ENCODE data around the gene RNF169. TPM values are rescaled to one million over a fixed set of nuclear protein-coding genes. Genes with fewer than 3 reads are reported as not detected.
"Not testable (repeated sequence)": the region's sequence is repeated elsewhere in the genome, so short reads cannot be mapped to it uniquely, and the experiment has no call there.

RNF169 gene
- polyA plus RNA-seq, 4 donors: 16.2 to 19.5 (median 17.6) TPM

GRCh38 chr11:74816664-74817063 lies 68.0 kb downstream of the RNF169 start:
- no peak for DNase-seq (ENCODE audit: low read depth in 4 of 4, low spot score in 3 of 4)

DNA sequence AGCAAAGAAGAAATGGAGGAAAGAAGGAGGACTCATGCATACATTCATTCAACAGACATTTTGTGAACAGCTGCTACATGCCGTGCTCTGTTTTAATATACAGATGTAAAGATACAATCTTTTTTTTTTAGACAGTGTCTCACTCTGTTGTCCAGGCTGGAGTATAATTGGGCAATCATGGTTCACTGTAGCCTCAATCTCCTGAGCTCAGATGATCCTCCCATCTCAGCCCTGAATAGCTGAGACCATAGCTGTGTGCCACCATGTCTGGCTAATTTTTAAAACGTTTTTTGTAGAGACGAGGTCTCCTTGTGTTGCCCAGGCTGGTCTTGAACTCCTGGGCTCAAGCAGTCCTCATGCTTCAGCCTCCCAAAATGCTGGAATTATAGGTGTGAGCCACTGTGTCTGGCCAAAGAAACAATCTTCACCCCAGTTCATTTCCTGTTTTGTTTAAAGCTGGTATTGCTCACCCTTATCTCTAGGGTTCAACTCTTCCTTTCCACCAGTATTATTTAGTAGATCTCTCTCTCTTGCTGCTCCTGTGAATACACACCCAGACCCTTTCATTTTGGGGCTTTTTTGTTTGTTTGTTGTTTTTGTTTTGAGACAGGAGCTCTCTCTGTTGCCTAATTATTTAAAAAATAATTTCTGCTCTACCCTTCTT lies 69.8 kb downstream of the RNF169 start:
- DNase-seq (ENCODE audit: low read depth in 4 of 4, low spot score in 3 of 4): no peak

GRCh38 chr11:74819400-74819799 lies 70.8 kb downstream of the RNF169 start:
- DNase-seq (ENCODE audit: low read depth in 4 of 4, low spot score in 3 of 4): no peak

DNA sequence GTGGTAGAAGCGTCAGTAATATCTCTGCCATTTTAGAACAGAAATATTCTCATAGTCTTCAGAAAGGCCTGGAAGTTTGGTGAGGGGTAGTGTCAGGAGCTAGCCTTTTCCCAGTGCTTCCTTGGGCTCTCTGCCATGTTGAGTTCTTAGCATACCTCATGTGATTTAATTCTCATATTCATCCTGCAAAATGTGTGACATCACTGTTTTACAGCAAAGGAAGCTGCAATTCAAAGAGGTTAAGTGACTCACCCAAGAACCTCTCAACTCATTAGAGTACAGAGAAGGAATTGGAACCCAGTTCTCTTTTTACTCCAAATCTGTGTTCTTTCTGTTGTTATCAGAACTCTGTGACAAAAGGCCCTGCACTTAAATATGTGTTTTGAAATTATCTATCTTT lies 72.1 kb downstream of the RNF169 start:
- DNase-seq (ENCODE audit: low read depth in 4 of 4, low spot score in 3 of 4): no peak

GRCh38 chr11:74822170-74822569 lies 73.5 kb downstream of the RNF169 start:
- peak; percentile 65 to 87 (median 84) for DNase-seq (ENCODE audit: low read depth in 4 of 4, low spot score in 3 of 4)

DNA sequence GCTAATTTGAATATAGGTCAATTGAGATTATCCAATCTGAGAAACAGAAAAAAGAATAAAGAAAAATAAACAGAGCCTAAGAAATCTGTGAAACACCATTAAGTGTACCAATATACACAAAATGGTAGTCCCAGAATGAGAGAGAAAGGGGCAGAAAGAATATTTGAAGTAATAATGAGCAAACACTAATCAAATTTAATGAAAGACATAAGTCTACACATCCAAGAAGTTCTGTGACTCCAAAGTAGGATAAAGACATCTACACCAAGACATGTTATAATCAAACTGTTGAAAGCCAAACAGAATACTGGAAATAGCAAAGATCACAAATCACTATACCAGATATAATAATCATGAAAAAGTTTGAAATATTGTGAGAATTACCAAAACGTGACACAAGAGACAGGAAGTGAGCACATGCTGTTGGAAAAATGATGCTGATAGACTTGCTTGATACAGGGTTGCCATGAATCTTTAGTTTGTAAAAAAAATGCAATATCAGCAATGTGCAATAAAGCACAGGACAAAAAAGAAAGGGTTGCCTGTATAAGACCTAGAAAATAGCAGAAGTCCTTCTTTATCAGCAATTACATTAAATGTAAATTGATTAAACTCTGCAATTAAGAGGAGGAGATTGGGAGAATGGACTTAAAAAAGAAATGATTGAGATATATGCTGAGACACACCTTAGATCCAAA lies 75.8 kb downstream of the RNF169 start:
- DNase-seq (ENCODE audit: low read depth in 4 of 4, low spot score in 3 of 4): no peak

DNA sequence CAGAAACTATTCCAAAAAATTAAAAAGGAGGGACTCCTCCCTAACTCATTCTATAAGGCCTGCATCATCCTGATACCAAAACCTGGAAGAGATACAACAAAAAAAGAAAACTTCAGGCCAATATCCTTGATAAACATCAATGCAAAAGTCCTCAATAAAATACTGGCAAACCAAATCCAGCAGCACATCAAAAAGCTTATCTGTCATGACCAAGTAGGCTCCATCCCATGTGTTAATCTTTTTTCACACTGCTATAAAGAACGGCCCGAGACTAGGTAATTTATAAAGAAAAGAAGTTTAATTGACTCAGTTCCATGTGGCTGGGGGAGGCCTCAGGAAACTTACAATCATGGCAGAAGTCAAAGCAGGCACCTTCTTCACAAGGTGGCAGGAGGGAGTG lies 76.9 kb downstream of the RNF169 start:
- DNase-seq (ENCODE audit: low read depth in 4 of 4, low spot score in 3 of 4): not testable (repeated sequence)

DNA sequence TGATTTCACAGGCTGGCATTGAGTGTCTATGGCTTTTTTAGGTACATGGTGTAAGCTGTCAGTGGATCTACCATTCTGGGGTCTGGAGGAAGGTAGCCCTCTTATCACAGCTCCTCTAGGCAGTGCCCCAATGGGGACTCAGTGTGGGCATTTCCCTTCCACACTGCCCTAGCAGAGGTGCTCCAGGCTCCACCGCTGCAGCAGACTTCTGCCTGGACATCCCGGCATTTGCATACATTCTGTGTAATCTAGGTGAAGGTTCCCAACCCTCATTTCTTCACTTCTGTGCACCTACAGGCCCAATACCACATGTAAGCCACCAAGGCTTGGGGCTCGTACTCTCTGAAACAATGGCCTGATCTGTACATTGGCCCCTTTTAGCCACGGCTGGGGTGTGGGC lies 78.3 kb downstream of the RNF169 start:
- no peak for DNase-seq (ENCODE audit: low read depth in 4 of 4, low spot score in 3 of 4)

GRCh38 chr11:74837191-74837590 lies 88.5 kb downstream of the RNF169 start:
- no peak for DNase-seq (ENCODE audit: low read depth in 4 of 4, low spot score in 3 of 4)

DNA sequence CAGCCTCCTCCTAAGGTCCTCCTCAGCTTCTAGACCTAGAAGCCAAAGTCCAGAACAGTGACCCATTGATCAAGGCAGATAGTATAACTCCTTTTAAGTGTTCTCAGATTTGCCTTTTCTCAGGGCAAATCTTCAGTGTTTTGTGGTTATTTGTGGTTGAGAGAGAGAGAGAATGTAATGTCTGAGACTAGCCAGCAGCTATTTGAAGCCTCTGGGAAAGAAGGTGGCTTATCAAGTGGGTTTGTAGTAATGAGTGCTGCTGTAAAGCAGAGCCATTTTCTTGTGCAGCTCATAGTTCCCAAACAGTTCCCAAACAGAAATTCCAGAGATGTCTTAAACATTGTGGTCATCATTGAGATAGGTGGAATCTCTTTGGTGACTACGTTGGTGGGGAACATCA lies 89.5 kb downstream of the RNF169 start:
- DNase-seq (ENCODE audit: low read depth in 4 of 4, low spot score in 3 of 4): no peak

GRCh38 chr11:74839446-74839845 lies 90.8 kb downstream of the RNF169 start:
- no peak for DNase-seq (ENCODE audit: low read depth in 4 of 4, low spot score in 3 of 4)

- DNase-seq (ENCODE audit: low read depth in 4 of 4, low spot score in 3 of 4): no peak
Observed at GRCh38 chr11:74839971-74840370, 91.3 kb downstream of the RNF169 start.

DNA sequence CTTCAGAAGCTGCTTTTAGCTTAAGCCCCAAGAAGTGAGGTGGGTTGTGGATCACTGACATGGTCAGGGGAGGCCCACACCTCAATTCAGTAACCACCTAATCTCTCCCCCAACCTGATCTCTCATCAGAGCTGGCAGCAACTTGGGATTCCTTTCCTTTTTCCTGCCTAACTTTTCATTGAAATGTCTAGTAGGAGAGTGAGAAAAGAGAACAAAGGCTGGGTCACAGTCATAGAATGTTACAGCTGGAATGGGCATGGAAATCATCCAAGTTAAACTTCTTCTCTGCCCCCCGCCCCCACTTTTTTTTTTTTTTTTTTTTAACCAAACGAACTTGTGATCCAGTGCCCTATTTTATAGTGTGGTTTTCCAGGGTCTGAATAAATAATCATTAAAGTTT lies 91.8 kb downstream of the RNF169 start:
- no peak for DNase-seq (ENCODE audit: low read depth in 4 of 4, low spot score in 3 of 4)

DNA sequence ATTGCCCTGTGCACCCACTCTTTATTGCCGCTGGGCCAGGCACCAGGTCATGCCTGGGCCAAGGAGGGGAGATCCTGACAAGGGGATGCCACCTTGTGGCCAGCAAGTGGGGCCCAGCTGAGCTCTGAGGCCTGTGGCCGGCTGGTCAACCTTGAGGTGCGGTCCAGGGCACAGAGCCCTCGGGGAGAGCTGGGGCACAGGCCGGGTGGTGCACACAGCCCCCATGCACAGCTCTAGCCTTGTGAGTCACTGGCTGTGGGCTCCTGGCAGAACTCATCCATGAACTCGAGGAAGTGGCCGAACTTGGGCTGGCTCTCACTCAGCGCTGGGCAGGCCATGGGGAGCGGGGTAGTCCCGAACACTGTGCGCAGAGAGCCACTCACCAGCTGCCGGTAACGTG lies 94.3 kb downstream of the RNF169 start:
- DNase-seq (ENCODE audit: low read depth in 4 of 4, low spot score in 3 of 4): no peak

GRCh38 chr11:74844072-74844471 lies 95.4 kb downstream of the RNF169 start:
- DNase-seq (ENCODE audit: low read depth in 4 of 4, low spot score in 3 of 4): no peak

- no peak for DNase-seq (ENCODE audit: low read depth in 4 of 4, low spot score in 3 of 4)
Observed at GRCh38 chr11:74844865-74845264, 96.2 kb downstream of the RNF169 start.

GRCh38 chr11:74845978-74846517 lies 97.4 kb downstream of the RNF169 start:
- no peak for DNase-seq (ENCODE audit: low read depth in 4 of 4, low spot score in 3 of 4)

DNA sequence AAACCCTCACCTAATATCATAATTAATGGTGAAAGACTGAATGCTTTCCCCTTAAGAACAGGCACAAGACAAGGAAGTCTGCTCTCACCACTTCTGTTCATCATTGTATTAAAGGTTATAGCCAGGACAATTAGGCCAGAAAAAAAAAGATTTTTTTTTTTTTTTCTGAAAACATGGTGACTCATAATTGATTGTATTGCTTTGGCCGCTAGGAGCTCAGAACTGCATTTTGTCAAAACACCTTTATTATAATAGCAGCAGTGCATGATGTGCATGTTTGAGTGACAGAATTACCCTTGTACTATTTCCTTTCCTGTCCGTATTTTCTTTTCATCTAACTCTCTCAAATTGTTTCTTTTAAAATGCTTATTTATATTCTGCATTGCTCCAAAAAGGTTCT lies 98.1 kb downstream of the RNF169 start:
- DNase-seq (ENCODE audit: low read depth in 4 of 4, low spot score in 3 of 4): no peak

DNA sequence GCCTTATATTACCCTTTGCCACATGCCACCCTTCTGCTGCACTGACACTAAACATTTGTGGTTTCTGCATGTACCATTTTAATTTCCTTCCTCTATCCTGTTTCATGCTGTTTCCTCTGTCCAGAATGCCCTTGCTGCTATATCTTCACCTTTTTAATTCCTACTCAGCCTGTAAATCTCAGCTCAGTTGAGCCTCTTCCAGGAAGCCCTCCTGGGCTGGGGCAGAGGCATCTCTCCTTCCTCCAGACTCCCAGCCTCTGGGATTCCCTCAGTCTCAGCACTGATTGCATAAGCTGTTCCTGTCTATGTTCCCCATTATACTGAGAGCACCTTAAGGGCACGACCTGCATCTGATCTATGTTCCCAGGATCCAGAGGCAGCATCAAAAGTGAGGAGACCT lies 98.7 kb downstream of the RNF169 start:
- no peak for DNase-seq (ENCODE audit: low read depth in 4 of 4, low spot score in 3 of 4)

DNA sequence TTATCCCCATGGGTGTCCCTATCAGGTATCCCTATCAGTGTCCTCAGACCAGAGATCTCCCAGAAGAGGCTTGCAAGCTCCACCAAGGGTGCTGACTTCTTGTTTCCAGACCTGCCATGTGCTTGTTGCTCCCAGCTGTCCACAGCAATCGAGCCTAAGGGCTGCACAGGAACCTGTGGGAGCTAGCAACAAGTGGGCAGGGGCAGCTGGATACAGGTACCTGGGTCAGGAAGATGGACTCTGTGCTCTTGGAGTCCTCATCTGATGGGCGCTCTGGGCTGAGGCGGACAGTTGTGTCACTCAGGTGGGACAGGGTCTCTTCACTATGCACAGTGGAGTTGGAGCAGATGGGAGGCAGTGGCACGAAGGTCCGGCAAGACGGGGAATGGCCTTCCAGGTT lies 99.2 kb downstream of the RNF169 start:
- no peak for DNase-seq (ENCODE audit: low read depth in 4 of 4, low spot score in 3 of 4)

- DNase-seq (ENCODE audit: low read depth in 4 of 4, low spot score in 3 of 4): no peak
Observed at GRCh38 chr11:74849525-74850391, 101.1 kb downstream of the RNF169 start.

Data from right renal pelvis (tissue), 4 donors.